NCI-H526 treated with DMSO at 0.1 percent for 48 hours (cell line): Measurements from ENCODE around the gene PRTFDC1.
"Not testable (repeated sequence)": the region's sequence is repeated elsewhere in the genome, so short reads cannot be mapped to it uniquely, and the experiment has no call there.

Experiments used
- DNase-seq: peaks from one replicate; lab custom pipeline; 2025; lab: John Stamatoyannopoulos, UW

PRTFDC1 gene

DNA sequence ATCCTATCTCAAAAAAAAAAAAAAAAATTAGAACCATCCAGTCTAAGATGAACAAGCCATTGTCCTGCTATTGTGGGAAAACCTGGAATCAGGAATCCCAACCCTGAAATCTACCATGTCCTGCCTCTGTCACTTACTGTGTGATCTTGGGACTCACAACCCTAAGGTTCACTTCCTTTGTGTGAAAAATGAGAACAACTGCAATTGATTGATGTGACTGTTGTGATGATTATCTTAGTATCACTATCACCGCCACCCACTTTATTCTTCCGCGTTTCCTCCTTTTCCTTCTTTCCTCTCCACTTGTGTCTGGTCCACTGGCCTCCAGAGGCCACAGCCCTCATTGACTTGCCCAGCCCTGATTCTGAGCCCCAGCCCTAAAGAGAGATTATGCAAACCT is 12.6 kb upstream of the PRTFDC1 start:
- DNase-seq = no peak

- no peak for DNase-seq
Observed at GRCh38 chr10:24963521-24964041, 11.2 kb upstream of the PRTFDC1 start.

- DNase-seq = no peak
Observed at GRCh38 chr10:24962995-24963394, 10.6 kb upstream of the PRTFDC1 start.

DNA sequence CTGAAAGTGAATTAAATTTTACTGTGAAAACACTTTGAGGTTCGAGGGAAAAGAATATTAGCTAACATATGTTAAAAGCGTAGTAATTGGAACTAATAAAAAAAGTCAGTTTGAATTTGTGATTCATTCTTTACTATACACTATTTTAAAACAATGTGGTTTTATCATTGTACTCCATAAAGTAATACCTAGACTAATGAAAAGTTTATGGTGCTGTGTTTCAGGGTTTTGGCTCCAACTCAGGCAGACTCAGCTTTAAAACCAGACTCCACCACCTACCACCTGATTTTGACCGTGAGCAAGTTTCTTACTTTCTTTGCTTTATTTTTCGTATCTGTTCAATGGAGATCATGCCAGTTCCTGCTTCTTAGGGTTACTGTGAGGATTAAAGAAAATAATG is 9.2 kb upstream of the PRTFDC1 start:
- no peak for DNase-seq

GRCh38 chr10:24959382-24959730 is 7.0 kb upstream of the PRTFDC1 start:
- no peak for DNase-seq

- DNase-seq = no peak
Observed at GRCh38 chr10:24958721-24959381, 6.4 kb upstream of the PRTFDC1 start.

DNA sequence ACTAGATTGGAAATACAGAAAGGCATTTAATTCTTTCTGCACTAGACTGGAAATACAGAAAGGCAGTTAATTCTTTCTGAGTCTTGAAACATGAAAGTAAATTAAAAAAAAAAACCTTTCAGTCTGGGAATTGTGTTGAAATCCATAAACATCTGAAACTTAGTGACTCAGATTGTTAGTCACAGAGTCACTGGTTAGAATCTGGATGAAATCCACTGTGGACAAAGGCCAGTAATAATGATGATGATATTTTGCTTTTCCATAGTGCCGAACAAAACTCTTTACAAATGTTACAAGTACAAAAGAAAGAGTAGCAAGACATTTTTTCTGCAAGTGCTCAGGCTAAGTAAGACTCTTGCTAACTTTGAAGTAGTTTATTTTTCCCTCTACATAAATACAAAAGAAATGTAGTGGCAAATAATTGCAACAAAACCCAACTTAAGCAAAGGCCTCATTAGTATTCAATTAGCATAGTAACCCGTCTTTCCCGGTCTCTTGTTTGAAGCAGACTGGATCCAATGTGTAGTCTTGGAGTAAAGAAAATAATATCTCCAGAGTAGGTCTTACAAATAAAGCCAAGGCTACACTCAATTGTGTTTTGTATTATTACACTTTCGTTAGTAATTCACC is 5.8 kb upstream of the PRTFDC1 start:
- no peak for DNase-seq

GRCh38 chr10:24957624-24958051 is 5.2 kb upstream of the PRTFDC1 start:
- not testable (repeated sequence) for DNase-seq

DNA sequence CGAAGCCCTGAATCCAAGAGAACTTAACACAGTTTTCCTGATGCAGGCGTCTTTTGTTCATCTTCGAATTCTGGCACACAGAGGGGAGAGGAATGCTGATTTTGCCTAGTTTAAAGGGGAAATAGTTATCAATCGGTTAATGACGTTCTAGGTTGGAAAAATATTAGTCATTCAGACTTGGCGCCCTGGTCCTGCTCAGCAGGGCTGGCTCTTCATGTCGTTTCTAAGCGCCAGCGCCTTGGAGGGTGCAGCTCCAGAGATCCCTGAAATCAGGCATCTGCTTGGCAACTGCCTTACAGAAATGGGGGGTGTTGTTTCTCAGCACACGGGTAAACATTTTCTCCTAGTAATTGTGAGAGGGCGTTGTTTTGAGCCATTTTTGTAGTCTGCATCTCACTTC is 1.3 kb upstream of the PRTFDC1 start:
- no peak for DNase-seq

- DNase-seq = peak; percentile 17
Observed at GRCh38 chr10:24952707-24953645, 570 bp upstream of the PRTFDC1 start.

DNA sequence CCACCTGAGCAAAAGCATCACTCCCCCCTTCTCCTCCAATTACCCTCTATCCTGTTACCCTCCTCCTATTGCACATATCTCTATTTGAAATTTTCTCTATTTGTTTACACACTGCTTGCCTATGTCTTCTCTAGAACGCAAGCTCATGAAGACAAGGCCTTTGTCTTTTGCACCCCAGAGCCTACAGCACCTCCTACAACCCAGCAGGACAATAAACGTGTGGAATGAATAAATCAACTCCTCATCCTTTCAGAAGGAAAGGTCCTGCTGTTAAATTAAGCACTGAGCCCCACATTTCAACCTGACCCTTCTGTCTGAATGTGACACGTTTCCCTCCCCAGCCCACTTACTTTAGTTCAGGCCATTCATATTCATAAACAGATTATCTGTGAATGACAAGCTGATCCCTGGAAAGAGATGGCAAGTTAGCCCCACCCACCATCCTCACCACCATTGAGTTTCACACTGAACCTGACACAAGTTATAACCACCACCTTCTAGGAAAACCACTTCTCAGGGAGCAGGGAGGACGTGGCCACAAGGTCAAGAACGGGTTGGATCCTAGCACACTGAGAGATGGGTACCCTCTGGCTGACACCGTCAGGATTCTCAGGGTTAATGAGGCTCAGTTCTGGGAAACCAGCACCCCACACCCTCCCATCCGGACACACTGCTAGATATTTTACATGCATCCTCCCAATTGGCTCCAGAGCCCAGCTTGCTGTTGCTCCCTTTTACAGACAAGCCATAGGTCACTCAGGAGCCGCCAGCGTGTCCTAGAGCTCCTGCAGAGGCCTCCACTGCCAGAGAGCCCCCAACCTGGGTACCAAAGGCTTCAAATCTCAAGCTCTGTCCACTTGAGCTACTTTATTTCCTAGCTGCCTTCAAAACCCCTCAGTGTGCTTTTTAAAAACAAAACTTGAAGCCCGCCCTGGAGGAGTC is 934 bp downstream of the PRTFDC1 start:
- no peak for DNase-seq

DNA sequence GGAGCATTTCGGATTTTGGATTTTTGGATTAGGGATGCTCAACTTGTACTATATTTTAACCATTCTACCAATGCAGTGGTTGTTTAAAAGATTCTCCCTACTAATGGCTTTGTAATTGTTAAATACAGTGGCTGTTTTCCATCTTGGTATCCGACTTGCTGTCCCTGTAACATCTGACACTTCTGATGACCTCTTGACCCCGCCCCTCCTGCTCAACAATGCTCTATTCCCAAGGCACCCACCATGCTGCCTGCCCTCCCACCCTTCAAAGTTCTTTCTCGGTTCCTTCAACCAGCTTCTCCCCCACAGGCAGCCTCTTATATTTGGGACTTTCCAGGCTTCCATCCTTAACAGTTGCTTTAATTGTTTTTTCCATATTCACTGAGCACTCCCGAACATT is 2.0 kb downstream of the PRTFDC1 start:
- DNase-seq = no peak

DNA sequence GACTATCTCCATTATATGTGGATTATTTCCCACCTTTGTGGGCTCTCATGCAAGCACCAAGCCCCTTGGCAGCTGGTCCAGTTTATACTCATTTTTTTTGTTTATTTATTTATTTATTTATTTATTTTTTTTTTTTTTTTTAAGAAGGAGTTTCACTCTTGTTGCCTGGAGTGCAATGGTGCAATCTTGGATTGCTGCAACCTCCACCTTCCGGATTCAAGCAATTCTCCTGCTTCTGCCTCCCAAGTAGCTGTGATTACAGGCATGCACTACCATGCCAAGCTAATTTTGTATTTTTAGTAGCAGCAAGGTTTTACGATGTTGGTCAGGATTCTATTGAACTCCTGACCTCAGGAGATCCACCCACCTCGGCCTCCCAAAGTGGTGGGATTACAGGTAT is 2.8 kb downstream of the PRTFDC1 start:
- DNase-seq = no peak

DNA sequence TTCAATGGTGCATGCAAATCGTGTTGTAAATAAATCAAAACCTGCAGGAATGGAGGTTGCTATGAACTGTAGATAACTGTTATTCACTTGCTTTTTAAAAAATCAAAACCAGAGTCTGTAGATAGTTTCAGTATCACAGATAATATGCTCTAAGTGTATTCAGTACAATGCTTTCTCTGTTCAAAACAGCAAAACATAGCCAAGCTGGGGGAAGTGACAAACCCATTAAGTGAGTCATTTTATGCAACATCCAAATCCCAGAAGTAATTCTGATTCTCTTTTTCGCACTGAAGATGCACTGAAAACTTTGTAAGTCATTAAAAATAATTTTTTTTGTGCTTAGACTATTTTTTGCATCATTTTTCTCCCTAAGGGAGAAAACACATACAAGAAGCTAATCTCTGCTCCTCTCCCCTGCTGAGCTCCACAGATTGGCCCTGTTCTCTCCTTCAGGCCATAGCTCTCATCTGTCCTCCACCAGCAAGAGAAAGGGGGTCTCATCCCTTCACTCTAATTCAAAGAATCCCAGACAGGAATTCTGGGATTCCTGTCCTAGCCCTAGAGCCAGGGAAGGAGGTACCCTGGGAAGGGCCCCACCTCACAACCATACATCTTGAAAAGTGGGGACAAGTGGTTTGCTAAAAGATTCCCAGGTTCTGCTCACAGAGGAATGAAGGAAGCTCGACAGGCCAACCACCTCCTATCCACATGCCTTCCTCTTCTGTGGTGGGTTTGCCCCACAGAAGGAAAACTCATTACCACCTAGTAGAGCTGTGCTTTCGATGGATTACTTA is 4.9 kb downstream of the PRTFDC1 start:
- no peak for DNase-seq

- DNase-seq = no peak
Observed at GRCh38 chr10:24944512-24945255, 7.7 kb downstream of the PRTFDC1 start.

- DNase-seq = no peak
Observed at GRCh38 chr10:24938525-24938924, 13.9 kb downstream of the PRTFDC1 start.

GRCh38 chr10:24938076-24938475 is 14.3 kb downstream of the PRTFDC1 start:
- DNase-seq = no peak

DNA sequence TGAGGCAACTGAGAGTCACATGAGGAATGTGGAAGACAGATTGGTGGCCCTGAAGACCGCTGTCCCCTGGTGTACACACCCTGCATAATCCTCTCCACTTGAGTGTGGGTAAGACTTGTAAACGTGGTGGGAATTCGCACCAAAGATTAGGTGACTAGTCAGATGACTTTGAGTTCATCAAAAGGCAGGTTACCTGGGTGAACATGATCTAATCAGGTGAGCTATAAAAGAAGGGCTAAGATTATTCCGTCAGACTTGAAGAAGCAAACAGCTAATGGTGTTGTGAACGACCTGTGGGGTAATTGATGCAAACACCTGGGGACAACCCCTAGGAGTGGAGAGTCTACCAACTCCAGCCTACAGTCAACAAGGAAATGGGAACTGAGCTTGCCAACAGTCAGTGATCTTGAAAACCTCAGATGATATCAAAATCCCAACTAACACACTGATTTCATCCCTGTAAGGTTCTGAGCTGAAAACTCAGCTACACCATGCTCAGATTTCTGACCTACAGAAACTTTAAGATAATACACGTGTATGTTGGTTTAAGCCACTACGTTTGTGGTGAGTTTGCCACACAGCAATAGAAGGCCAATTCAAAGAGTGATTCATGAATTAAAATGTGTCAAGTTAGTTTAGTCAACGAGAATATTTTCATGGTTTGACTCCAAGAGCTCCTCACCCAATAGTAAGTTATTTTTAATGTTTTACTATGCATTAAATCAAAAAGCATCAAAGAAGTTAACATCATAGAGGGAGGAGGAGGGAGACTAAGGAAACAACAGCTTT is 16.7 kb downstream of the PRTFDC1 start:
- no peak for DNase-seq

DNA sequence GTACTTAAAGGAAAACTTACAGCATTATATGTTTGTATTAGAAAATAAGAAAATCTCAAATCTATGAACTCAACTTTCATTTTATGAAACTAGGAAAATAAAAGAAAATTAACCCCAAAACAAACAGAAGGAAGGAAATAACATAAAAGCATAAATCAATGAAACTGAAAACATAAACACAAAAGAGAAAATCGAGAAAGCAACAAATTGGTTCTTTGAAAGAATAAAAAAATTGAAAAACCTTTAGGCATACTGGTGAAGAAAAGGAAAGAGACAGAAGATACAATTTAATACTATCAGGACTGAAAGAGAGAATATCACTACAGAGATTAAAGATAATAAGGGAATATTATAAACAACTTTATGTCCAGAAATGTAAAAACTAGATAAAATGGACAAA is 21.2 kb downstream of the PRTFDC1 start:
- DNase-seq = no peak
